GM21447 (cell line): ENCODE data around the gene COG8.
"Not testable (repeated sequence)": the region's sequence is repeated elsewhere in the genome, so short reads cannot be mapped to it uniquely, and the experiment has no call there.

Experiments
- ATAC-seq: cut with Tn5 transposase; IDR thresholded peaks from one replicate; pipeline ENCODE4 v1.9.1; 2021; ENCODE audit not compliant: unreplicated experiment

Gene COG8

DNA sequence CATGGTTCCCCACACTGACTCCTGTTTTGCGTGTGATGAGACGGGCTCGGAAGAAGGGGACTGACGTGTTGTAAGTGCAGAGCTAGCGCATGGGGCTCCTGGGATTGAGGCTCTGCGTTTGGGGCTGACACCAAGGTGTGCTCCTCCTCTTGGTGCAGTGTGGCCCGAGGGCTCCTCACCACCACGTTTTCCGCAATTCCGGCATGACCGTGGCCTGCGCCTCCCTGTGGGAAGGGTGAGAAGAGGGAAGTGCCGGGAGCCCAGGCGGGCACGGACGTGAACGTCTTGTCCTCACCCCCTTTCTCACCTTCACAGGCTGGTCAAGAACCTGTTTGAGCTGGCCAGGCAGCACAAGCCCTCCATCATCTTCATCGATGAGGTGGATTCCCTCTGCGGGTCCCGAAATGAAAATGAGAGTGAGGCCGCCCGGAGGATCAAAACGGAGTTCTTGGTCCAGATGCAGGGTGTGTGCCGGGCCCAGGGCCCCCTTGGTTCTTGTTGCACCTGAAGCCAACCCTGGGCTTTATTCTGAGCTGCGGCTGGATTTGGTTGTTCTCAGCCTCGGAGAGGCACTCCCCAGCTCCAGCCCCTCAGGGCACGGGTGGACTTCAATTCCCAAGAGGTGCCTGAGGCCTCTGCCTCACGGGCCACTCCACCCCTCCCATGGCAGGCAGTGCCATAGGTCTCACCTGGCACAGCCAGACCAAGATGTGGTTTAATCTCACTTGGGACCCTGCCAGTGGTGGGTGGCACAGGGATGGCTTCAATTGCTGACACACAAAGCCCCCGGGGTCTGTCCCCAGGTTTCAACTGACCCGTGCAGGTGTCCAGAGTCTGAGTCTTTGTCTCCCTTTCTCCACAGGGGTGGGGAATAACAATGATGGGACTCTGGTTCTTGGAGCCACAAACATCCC lies 19.3 kb downstream of the COG8 start:
- no peak for ATAC-seq

DNA sequence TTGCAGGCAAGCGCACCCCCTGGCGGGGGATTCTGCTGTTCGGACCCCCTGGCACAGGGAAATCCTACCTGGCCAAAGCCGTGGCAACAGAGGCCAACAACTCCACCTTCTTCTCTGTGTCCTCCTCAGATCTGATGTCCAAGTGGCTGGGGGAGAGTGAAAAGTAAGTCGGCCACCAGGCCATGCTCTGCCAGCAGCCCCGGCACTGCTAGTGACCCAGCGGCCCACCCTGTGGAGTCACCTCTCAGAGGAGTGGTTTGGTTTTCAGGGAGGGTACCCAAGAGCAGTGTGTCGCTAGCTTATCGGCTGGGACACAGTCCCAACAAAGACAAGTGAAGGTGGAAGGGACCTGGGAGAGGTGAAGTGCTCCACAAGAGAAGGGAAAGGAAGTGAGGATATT lies 20.0 kb downstream of the COG8 start:
- no peak for ATAC-seq

DNA sequence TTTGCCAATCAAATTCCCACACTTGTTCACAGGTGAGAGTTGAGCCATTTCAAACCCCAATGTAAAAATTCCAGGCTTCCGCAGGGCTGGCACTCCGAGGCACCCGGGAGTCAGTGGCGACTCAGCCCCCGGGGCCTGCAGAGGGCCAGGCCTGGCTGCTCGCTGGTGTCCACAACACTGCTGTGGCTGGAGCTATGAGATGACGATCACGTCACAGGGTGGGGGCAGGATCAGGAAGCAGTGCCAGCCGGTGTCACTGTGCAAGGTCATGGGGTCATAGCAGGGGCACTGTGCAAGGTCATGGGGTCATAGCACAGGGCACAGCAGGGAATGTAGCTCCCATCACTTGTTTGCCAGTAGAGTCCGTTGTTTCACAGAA lies 20.5 kb downstream of the COG8 start:
- ATAC-seq = no peak

DNA sequence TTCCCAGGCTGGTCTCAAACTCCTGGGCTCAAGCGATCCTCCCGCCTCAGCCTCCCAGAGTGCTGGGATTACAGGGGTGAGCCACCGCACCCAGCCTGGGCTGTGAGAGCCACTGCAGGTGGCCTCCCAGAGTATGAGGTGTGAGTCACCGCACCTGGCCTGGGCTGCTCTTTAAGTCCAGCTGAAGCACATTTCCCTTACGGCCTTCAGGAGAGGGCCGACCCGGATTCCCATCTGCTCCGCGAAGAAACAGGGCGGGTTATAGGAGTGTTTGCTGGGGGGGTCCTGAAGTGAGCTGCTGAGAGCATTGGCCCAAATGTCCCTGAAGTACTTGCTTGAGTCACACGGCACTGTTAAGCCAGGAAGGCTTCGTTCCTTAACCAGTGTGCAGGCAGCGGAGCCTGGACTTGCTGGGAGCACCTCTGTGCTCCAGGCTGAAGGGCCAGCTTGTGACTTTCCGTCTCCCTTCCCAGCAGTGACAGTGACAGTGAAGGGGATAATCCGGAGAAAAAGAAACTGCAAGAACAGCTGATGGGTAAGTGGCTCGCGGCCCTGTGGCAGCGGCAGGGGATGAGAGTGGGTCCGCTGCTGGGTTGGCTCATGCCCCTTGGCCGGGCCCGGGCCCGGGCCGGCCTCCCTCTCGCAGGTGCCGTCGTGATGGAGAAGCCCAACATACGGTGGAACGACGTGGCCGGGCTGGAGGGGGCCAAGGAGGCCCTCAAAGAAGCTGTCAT lies 21.0 kb downstream of the COG8 start:
- no peak for ATAC-seq

DNA sequence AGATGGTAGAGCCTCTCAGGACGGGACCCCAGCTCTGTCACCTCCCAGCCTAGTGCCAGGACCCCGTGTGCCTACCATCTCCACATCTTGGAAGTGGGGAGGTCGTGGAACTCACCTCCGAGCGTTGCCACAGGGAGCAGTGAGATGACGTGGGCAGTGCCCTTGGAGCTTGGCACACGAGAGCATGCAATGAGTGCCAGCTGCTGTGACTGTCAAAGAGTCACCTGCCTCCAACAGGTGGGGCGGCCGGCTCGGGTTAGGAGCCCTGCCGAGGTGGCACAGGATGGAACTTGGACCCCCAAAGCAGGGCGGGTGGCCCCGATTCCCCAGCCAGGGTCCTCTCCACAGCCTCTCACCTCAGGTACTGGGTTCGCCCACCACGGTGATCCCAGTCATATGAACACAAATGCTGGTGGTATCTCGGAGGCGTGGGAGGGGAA lies 22.7 kb downstream of the COG8 start:
- ATAC-seq = no peak

DNA sequence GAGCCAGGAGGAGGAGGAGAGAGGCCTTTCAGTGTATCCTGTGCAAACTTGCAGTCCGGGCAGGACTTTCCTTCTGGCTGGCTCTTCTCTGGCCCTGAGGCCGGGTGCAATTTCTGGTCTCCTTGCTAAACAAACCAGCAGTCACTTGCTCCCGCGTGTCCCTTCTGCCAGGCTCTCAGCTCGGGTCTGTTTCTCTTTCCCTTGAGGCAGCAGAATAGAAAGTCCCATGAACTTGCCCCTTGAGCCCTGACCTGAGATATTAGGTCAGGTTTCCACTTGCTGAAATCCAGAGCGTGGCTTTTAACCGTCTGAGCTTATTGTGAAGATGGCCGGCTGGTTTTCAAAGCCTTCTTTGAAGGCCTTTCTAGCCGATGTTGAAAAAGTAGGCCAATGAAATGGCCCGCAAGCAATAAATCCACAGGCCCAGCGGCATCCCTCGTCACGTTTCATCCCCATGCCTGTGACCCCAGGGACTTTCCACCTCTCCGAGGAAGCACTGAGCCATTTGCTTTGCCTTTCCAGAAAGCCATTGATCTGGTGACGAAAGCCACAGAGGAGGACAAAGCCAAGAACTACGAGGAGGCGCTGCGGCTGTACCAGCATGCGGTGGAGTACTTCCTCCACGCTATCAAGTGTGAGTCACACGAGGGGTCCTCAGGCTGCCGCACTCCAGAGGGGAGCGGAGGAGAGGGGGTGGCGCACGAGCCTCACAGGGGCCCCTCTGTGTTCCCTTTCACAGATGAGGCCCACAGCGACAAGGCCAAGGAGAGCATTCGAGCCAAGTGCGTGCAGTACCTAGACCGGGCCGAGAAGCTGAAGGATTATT lies 23.7 kb downstream of the COG8 start:
- ATAC-seq = no peak

DNA sequence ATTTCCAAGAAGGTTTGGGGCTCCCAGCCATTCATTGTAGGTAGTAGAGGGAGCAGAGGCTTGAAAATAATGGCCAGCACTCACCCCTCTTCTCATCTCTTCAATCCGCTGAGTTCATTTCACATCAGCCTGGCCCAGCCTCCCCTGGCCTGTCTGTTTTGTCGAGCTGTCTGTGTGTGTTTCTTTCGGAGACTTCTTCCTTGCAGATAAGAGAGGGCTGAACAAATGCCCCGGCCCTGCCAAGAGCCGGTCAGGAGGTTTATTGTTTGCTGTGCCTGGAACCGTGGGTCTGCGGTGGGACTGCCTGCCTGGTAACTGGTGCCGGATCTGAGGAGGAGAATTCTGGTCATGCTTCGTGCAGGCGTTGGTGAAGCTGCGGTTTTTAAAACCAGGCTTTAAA lies 24.8 kb downstream of the COG8 start:
- no peak for ATAC-seq

DNA sequence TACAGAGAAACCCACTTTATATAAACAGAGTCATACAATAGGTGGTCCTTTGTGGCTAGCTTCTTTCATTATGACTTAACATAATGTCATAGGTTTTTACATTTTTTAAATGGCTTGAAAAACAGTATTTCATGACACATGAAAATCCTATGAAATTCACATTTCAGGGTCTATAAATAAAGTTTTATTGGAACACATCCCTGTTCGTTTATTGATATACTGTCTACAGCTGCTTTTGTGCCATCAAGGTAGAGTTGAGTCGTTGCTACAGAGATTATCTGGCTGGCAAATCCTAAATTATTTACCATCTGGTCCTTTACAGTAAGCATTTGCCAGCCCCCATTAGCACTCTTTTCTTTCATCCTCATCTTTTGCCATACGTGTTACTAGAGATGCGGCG lies 25.9 kb downstream of the COG8 start:
- ATAC-seq = no peak

DNA sequence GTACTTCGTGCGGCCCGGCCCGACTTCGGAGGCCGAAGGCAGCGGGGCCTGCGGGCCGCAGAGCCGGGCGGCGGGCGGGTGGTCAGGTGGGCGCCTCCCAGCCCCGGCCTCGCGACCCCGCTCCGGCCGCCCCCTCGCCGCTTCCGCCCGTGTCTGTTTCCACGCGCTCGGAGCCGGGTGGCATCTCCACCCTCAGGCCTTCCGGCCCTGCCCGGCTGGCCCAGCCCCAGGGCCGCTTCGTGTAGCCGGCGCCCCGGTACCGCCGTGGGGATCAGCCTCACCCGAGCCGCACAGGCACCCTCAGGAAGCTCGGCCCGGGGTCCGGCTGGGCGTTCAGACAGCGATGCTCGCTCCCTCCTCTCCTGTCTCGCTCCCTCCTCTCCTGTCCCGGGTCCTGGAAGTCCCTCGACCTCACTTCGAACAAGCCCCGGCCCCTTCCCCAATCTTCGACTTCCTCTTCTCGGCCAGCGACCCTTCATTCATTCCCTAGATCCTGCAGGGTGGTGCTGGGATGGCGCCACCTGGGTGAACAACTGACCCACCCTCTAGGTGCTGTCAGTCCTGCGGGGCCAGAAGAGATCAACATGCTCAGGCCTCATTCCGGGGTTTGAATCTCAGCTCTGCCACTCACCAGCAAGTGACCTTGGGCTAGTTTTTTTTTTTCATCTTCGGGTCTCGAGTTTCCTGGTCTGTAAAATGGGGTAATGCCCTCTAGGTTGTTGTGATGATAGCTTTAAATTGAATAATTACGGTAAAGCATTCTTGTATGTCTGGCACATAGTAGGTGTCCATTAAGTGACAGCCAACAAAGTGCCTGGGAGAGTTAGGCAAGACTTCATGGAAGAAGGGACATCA lies 27.6 kb downstream of the COG8 start:
- ATAC-seq = peak; percentile 38

DNA sequence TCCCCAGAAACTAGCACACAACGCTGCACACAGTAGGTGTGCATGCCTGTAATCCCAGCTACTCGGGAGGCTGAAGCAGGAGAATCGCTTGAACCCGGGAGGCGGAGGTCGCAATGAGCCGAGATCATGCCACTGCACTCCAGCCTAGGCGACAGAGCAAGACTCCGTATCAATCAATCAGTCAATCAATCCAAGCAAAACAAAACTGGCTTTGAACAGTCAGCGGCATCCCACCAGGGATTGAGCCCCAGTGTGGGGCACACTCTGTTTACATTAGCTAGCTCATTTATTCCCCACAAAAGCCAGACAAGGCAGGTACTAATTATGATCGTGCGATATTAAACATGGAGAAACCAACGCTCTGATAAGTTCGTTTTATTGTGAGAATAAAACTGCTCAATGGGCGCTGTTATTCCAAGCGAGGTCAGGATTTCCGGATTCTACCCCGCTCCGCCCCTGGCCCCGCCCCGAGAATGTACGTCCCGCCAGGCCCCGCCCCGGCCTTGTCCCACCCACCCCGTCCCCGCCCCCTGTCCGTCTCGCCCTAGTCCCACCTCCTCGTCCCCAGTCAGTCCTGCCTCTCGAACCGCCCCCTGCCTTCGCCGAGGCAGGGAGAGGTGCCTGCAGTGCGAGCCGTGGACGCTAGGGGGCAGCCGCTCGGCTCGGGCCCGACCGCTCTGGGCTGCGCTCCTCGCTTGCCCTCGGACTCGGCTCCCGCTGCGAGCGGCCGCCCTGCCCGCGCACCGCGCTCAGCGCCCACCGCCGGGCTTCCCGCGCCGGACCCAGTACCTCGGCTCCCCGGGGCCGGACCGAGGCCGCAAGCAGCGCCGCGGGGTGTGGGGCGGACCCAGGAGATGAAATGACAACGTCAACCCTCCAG lies 28.5 kb downstream of the COG8 start, which contains the start of gene VPS4A:
TSS of gene VPS4A (plus strand) at position 698 of the 880 bp plus-strand sequence. CDS start at position 860, 162 bp downstream.
- peak; percentile 89 for ATAC-seq

DNA sequence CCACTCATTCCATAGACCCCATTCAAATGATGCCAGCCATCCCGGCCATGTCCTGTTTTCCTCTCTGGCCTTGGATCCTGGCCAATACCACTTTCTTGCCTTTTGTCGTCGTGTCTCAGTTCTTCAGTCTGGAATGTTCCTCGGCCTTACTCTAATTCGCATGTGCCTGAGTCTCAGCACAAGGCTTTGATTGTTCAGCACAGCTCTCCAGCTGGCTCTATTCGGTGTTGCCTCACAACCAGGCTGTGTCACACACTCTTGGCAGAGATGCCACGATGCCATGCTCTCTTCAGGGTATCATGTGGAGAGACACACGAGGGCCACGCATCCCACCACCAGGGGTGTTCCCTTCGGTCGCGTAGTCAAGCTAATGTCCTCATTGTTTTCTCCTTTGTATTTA lies 30.0 kb downstream of the COG8 start:
- no peak for ATAC-seq

DNA sequence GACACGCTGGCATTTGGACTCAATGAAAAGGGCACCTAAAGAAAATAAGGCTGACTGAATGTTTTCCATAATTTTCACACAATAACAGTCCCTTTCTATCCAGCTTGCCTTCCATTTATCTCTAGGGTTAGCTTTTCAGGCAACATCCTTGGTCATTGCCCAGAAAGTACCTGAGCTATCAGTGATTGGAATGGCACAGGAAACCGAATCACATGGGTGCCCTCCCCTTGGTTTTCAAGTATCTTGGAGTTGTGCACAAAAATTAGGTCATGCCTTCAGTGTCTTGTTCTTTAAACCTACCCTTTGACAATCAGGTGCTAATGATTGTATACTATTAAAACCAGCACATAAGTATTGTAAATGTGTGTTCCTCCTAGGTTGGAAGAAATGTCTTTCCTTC lies 31.5 kb downstream of the COG8 start:
- no peak for ATAC-seq

DNA sequence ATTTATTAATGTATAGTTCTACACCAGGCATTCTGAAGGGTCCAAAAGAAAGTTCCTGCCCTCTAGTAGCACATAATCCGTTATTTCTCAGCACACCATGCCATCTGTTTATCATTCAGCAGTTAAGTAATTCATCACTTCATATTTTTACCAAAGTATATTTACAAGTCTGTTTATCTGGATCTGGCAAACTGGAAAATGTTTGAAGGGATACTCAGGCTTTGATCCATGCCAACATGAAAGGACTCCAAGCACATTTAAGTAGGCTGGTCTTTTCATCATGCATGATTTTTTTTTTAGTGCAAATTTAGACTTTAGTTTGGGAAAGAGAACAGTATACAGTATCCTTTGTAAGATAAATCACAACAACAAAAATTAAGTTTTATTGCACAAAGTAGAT lies 32.3 kb downstream of the COG8 start:
- ATAC-seq = no peak

DNA sequence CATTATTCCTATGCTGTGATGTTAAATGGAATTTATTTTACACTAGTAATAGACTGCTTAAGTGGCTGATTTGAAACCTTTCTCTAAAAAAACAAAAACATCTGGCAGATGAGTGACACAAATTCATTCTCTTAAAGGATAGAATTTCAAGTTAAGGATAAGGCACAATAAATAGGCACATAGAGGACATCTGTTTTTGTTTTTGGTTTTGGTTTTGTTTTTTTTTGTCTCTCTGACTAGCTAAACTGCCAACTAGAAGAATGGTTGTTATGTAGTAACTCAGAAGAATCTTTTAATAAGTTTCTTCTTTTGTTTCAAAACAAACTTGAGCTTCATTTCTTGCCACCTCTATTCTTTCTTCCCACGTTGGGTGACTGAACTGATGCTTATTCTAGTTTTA lies 33.3 kb downstream of the COG8 start:
- no peak for ATAC-seq

DNA sequence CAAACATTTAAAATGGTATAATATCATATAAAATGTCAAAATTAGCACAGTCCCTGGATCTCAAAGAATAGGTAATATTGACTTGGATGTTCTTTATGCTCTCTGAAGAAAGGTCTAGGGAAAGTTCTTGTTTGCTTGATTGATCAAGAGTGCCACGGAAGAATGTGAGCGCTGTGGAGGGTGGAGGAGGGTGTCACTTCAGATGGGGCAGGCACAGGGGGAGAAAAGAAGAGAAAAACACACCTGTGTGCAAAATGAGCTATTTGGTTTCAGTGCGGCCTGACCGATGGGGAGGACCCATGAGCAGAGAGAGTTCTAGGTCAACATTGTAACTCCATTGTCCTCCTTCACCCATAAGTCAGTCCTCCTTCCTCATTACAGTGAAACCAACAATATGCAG lies 37.1 kb downstream of the COG8 start:
- ATAC-seq = no peak

DNA sequence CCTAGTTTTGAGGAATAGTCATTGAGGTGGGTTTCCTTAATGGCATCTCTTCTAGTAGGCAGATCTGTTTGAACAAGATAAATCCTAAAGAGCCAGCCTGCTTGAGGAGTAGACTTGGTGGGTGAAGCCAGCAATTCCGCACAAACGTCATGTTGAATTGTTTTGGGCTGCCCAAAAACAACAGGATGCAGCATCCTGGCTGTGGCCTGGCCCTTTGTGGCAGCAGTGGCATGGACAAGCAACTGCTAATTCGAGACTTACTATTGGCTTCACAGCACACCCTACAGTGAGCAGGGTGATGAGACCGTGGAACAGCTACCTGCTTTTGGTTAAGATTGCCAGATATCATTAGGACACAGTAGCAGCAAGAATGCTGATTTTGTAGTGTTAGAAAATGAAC lies 37.5 kb downstream of the COG8 start:
- ATAC-seq = no peak

DNA sequence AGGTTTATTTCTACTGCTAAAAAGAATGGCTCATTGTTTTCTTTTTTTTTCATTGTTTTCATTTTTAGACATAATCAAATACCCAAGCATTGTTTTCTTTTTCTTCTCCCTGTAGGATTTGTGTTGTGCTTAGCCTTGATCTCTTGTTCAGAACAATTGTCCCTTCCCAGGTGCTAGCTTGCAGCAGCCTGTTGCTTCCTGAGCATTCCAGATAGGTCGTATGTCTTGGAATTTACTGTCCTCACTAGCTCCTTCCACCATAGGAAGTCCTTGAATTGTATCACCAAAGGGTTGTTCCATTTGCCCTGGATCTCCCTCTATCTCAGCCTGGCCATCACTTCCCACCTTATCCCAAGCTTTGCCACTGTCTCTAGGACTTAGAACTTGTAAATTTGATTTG lies 38.2 kb downstream of the COG8 start:
- no peak for ATAC-seq

DNA sequence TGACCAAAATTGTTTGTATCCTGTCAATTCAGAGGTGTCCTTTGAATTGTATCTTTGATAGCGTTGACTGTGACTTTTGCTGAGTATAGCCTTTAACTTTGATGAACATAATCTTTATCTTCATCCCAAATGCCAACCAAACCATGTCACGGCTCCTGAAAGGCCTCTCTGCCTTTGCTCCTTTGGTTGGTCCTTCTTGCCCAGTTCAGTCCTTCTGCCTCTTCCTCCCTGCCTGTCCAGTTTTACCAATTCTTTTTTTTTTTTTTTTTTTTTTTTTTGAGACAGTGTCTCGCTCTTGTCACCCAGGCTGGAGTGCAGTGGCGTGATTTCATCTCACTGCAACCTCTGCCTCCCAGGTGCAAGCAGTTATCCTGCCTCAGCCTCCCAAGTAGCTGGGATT lies 41.1 kb downstream of the COG8 start:
- ATAC-seq = no peak

DNA sequence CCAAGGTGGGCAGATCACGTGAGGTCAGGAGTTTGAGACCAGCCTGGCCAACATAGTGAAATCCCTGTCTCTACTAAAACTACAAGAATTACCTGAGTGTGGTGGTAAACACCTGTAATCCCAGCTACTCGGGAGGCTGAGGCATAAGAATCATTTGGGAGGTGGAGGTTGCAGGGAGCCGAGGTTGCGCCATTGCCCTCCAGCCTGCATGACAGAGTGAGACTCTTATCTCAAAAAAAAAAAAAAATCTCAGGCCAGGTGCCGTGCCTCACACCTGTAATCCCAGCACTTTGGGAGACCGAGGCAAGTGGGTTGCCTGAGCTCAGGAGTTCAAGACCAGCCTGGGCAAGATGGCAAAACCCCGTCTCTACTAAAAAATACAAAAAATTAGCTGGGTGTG lies 42.6 kb downstream of the COG8 start:
- not testable (repeated sequence) for ATAC-seq
